Transverse colon (tissue), 4 donors: ENCODE data around the gene QDPR. TPM values are rescaled to one million over a fixed set of nuclear protein-coding genes. Genes with fewer than 3 reads are reported as not detected.

ENCODE experiments used
- DNase-seq: peaks from one replicate; pipeline ENCODE4 v3.0.0-alpha.2; 2019
- H3K27ac ChIP-seq, 4 donors: fragments of 200-600 bp; sonication (generic); 2 replicates each; pipeline ENCODE4 v1.5.1; 2016 to 2018; ENCODE audit warnings: inconsistent platforms in 4 of 4
- H3K27me3 ChIP-seq: fragments of 200-600 bp; sonication (generic); 2 replicates; pipeline ENCODE4 v1.5.1; 2017; ENCODE audit warnings: inconsistent platforms
- H3K36me3 ChIP-seq, 4 donors: fragments of 200-600 bp; sonication (generic); 2 replicates each; pipeline ENCODE4 v1.5.1; 2017 to 2019; ENCODE audit warnings: inconsistent platforms in 4 of 4
- H3K4me1 ChIP-seq, 4 donors: fragments of 200-600 bp; sonication (generic); 2 replicates each; pipeline ENCODE4 v1.5.1; 2017 to 2020; ENCODE audit warnings: inconsistent platforms in 4 of 4
- H3K4me3 ChIP-seq, 4 donors: fragments of 200-600 bp; sonication (generic); 1 replicate in 1 of 4; 2 replicates in 3 of 4; pipeline versions ENCODE4 v1.5.1 to v1.6.1; 2017 to 2019; ENCODE audit warnings: inconsistent platforms in 4 of 4
- H3K9me3 ChIP-seq, 2 donors: fragments of 200-600 bp; sonication (generic); 2 replicates each; pipeline ENCODE4 v1.5.1; 2017 to 2019; ENCODE audit warnings: inconsistent platforms in 2 of 2
- CTCF ChIP-seq, 5 experiments: fragments of 200-600 bp in 3 of 5; fragments of 450-650 bp in 2 of 5; sonication (generic) in 3 of 5; IDR thresholded peaks; 1 replicate in 2 of 5; 2 replicates in 3 of 5; pipeline ENCODE4 v1.5.1; 2016 to 2017; ENCODE audit warnings: antibody characterized with exemption in 5 of 5, inconsistent platforms in 3 of 5, mild to moderate bottlenecking in 2 of 5, moderate library complexity in 1 of 5
- EP300 ChIP-seq: sonication (generic); formaldehyde crosslinking; IDR thresholded peaks from one replicate; pipeline ENCODE4 v1.6.1; 2017; ENCODE audit warnings: antibody characterized with exemption, low read depth
- POLR2A ChIP-seq: fragments of 450-650 bp; IDR thresholded peaks from one replicate; pipeline ENCODE4 v1.6.1; 2016; ENCODE audit warnings: antibody characterized with exemption, mild to moderate bottlenecking, moderate library complexity
- POLR2AphosphoS5 ChIP-seq, 3 donors: sonication (generic); formaldehyde crosslinking; IDR thresholded peaks; one replicate each; pipeline ENCODE4 v1.6.1; 2016; ENCODE audit warnings: antibody characterized with exemption in 3 of 3
- WGBS, 2 donors: methylation state at CpG; one replicate each; pipeline ENCODE4 v1.1.5; 2018; ENCODE audit warnings: low coverage in 1 of 2; 5-methylcytosine and 5-hydroxymethylcytosine counted together
- in situ Hi-C, 4 donors: fragments of 200-750 bp; cut with MboI; loops; one replicate each; pipeline versions ENCODE4 v1.15.0 to v1.15.1; 2017; ENCODE audit warnings: low sequenced_read_pairs in 3 of 4, low pct_ligation_motif_present in 1 of 4, low pct_unique_long_range_greater_than_20kb in 1 of 4
- intact Hi-C: fragments of 100-400 bp; cut with DNase I; formaldehyde crosslinking; loops from one replicate; pipeline ENCODE4 v1.15.1; 2023; ENCODE audit warnings: low total_unique reads
- total RNA-seq, 4 donors: library from RNA; depleted of rRNA; stranded (reverse); fragments of >200 nt; gene quantifications; one replicate each; pipeline ENCODE4 v1.1.0, GENCODE V29; 2016

The QDPR gene
- total RNA-seq, 4 donors from 2014 or later, result 11.4 to 32.4 (median 13.0) TPM; not detected in 1

- 76% methylated on average over 3 of the region's 3 CpGs; no CpG with 5 or more reads in 1 of the 2 donors for WGBS, 2 donors
Observed at GRCh38 chr4:17476853-17477252, 35.0 kb downstream of the QDPR start.

GRCh38 chr4:17475481-17475880, 36.4 kb downstream of the QDPR start:
- Histone ChIP-seq H3K36me3 (no peaks in the 10 kb centered on the region), H3K4me1 (no peaks in the 10 kb centered on the region), H3K27ac (no peak overlapping the region), H3K27me3 (no peaks in the 10 kb centered on the region), H3K9me3 (no peaks in the 10 kb centered on the region), H3K4me3 (no peak overlapping the region)
- no peak for TF ChIP-seq CTCF (IDR thresholded peaks at IDR 0.05)
- no peak for TF ChIP-seq POLR2A
- TF ChIP-seq POLR2AphosphoS5 (IDR thresholded peaks at IDR 0.05), result no peak
- TF ChIP-seq EP300, result no peak
- in situ Hi-C loops, result no loop called here
- DNase-seq, result no peak
- intact Hi-C loops, result no loop called here

More at GRCh38 chr4:17476853-17477252, 35.0 kb downstream of the QDPR start:
- intact Hi-C loops, result no loop called here
- H3K4me1 ChIP-seq, result no peaks in the 10 kb centered on the region
- DNase-seq, result no peak
- TF ChIP-seq EP300, result no peak
- no peak for TF ChIP-seq CTCF (IDR thresholded peaks at IDR 0.05)
- TF ChIP-seq POLR2AphosphoS5 (IDR thresholded peaks at IDR 0.05), result no peak
- TF ChIP-seq POLR2A, result no peak
- H3K4me3 ChIP-seq, result no peak overlapping the region
- H3K36me3 ChIP-seq, result no peaks in the 10 kb centered on the region
- H3K27me3 ChIP-seq, result no peaks in the 10 kb centered on the region
- no peak overlapping the region for H3K27ac ChIP-seq
- in situ Hi-C loops, result no loop called here
- no peaks in the 10 kb centered on the region for H3K9me3 ChIP-seq

- 52 to 76% methylated on average over 5 to 11 of the region's 11 CpGs for WGBS, 2 donors
- H3K4me3 ChIP-seq, result no peak overlapping the region
- TF ChIP-seq EP300 (no peak), POLR2AphosphoS5 (IDR thresholded peaks at IDR 0.05) (no peak), CTCF (IDR thresholded peaks at IDR 0.05) (no peak), POLR2A (no peak)
- DNase-seq, result no peak
- no peak overlapping the region for H3K27ac ChIP-seq
- in situ Hi-C loops (loop anchor here in 2 of 4 donors (25.0 kb wide), 1 partner anchor 1183 kb away; no protein-coding TSS in a partner anchor), intact Hi-C loops (no loop called here)
- H3K9me3 ChIP-seq, result no peaks in the 10 kb centered on the region
- no peaks in the 10 kb centered on the region for H3K27me3 ChIP-seq
- H3K4me1 ChIP-seq, result no peaks in the 10 kb centered on the region
- H3K36me3 ChIP-seq, result no peaks in the 10 kb centered on the region
Observed at GRCh38 chr4:17469931-17470674, 41.8 kb downstream of the QDPR start.

- Histone ChIP-seq H3K9me3 (no peaks in the 10 kb centered on the region), H3K27ac (no peak overlapping the region), H3K27me3 (no peaks in the 10 kb centered on the region), H3K4me1 (no peaks in the 10 kb centered on the region), H3K36me3 (no peaks in the 10 kb centered on the region), H3K4me3 (no peak overlapping the region)
- no peak for DNase-seq
- no peak for TF ChIP-seq POLR2AphosphoS5 (IDR thresholded peaks at IDR 0.05)
- TF ChIP-seq CTCF (IDR thresholded peaks at IDR 0.05), result peak in 3 of 5 experiments; percentile 39 to 45 (median 40)
- no peak for TF ChIP-seq POLR2A
- 56 to 63% methylated on average over 9 of the region's 9 CpGs for WGBS, 2 donors
- in situ Hi-C loops, result loop anchor here in 2 of 4 donors (25.0 kb wide), 1 partner anchor 1181 kb away; no protein-coding TSS in a partner anchor
- intact Hi-C loops, result no loop called here
Observed at GRCh38 chr4:17468619-17469221, 43.2 kb downstream of the QDPR start.
